ENCODE measurements around the gene COL6A2.
"Not testable (repeated sequence)": the region's sequence is repeated elsewhere in the genome, so short reads cannot be mapped to it uniquely, and the experiment has no call there.

COL6A2 gene

DNA sequence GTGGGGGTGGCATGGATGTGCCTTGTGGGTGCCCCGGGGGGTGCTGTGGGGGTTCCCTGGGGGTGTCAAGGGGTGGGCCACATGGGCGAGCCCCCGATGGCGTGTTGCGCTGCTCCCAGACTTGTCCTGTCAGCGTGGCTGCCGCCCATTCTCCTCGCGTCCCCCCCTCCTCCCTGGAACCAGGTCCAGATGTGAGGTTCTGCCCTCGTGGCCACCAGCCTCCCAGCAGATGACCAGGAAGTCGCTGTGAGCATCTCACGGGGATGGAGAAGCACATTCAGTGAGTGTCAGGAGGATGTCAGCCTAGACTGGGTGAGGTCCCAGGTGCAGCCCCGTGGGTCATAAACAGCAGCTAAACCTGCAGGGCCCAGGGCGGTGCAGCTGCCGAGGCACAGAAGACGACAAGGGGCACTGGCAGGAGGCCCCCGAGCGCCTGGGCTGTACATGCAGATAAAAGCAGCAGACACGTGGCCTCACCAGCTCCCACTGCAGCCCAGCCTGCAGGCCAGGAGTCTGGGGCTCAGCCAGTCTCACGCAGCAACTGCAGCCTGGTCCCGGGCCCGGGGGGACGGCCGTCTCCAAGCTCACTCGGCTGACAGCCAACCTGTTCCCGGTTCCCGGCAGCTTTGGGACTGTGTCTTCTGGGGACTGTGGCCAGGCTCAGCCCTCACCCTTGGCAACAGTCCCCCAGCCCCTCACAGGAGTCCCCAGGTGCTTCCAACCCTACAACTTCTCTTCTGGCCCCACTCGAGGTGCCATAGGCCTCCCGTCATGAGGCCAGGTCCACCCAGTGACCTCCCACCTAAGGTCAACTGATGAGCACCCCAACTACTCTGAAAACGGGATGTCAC is 17.5 kb upstream of the COL6A2 start:
- H3K4me1 Mint-ChIP-seq (ENCODE audit: low read depth), result no peaks in the 10 kb centered on the region

DNA sequence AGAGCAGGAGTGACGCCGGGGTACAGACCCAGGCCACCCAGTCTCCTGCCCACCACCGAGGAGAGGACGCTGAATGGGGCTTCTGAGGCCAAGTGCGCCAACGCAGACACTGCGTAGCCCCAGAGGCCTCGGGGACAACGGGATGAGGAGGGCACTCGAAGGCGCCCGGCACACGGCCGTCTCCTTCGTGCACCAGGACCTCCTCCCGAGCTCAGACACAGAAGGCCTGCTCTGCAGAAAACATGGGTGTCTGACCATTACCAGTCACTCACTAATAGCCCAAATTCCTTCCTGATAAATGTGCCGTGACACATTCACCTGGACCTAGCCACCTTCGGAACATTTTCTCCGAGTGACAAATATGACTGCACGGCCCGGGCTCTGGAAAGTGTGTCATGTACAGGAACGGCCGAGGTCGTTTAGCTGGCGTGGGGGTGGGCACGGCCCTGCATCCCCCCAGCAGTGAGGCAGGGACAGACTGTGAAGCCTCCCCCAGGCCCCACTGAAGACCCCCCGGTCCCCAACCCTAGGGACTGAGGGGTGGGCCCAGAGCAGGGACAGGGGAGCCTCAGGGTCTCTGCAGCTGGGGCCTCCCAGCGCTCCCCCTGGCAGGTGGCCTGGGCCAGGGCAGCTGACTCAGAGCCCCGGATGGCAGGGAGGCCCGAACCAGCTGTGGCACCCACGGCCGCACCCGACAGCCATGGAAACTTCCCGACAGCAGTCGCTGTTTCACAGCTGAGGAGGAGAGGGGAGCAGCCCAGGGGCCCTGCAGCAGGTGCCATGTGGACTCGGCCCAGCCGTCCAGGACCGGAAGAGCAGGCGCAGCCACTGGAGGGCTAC is 16.7 kb upstream of the COL6A2 start:
- H3K27me3 Mint-ChIP-seq, result peaks cover 12% of the 10 kb centered on the region
- H3K27ac Mint-ChIP-seq, result no peak overlapping the region
- no peaks in the 10 kb centered on the region for H3K4me1 Mint-ChIP-seq (ENCODE audit: low read depth)
- no peaks in the 10 kb centered on the region for H3K36me3 Mint-ChIP-seq (ENCODE audit: low read depth)
- H3K9me3 Mint-ChIP-seq, result no peaks in the 10 kb centered on the region
- H3K4me3 Mint-ChIP-seq, result no peak overlapping the region
- peak; percentile 25 for DNase-seq

More for the DNA sequence above, 17.5 kb upstream of the COL6A2 start:
- H3K36me3 Mint-ChIP-seq (ENCODE audit: low read depth), result no peaks in the 10 kb centered on the region
- no peak overlapping the region for H3K27ac Mint-ChIP-seq
- DNase-seq, result peak; percentile 21
- peaks cover 13% of the 10 kb centered on the region for H3K27me3 Mint-ChIP-seq
- no peak overlapping the region for H3K4me3 Mint-ChIP-seq
- no peaks in the 10 kb centered on the region for H3K9me3 Mint-ChIP-seq

DNA sequence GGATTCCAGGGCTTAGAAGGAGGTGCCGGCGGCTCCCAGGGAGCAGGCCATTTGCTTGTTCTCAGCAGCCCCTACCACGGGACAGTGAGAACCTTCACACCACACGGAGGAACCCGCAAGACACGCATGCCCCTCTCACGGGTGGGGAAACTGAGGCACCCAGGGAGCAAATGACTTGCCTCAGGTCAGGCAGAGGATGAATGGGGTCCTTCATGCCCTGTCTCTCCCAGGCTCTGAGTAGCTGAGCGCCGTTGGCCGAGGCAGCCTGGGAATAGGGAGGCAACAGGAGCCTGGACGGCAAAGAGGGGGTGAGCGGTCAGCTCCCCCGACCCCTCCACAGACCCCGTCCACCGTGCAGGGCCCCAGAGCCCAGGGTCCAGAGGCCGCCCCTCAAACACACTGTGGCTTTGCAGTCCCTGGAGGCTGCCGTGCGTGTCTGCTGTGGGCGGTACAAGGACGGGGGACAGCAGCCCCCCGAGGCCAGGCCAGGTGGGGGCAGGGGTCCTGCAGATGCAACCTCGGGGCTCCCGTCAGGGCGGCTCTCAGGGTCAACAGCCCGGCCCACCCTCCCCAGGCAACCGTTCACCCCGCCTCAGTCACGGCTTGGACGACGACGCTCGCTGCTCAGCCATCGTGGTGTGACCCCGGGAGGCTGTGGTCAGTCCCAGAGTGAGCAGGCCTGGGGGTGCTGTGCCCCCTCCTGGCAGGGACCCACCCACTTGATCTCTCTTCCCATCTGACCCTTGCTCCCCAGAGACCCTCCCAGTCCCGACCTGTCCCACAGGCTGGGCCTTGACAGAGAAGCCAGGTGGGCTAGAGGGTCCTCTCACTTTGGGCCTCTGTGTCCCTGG is 15.8 kb upstream of the COL6A2 start:
- Mint-ChIP-seq H3K4me3 (no peak overlapping the region), H3K4me1 (ENCODE audit: low read depth) (no peaks in the 10 kb centered on the region), H3K27me3 (peaks cover 6% of the 10 kb centered on the region), H3K27ac (no peak overlapping the region), H3K36me3 (ENCODE audit: low read depth) (no peaks in the 10 kb centered on the region), H3K9me3 (peaks cover 5% of the 10 kb centered on the region)
- DNase-seq, result no peak

- Mint-ChIP-seq H3K36me3 (ENCODE audit: low read depth) (no peaks in the 10 kb centered on the region), H3K9me3 (peaks cover 9% of the 10 kb centered on the region), H3K27ac (no peak overlapping the region), H3K4me3 (no peak overlapping the region), H3K4me1 (ENCODE audit: low read depth) (no peaks in the 10 kb centered on the region), H3K27me3 (peaks cover 6% of the 10 kb centered on the region)
- DNase-seq, result no peak
Measured at GRCh38 chr21:46082713-46082962, 15.3 kb upstream of the COL6A2 start.

DNA sequence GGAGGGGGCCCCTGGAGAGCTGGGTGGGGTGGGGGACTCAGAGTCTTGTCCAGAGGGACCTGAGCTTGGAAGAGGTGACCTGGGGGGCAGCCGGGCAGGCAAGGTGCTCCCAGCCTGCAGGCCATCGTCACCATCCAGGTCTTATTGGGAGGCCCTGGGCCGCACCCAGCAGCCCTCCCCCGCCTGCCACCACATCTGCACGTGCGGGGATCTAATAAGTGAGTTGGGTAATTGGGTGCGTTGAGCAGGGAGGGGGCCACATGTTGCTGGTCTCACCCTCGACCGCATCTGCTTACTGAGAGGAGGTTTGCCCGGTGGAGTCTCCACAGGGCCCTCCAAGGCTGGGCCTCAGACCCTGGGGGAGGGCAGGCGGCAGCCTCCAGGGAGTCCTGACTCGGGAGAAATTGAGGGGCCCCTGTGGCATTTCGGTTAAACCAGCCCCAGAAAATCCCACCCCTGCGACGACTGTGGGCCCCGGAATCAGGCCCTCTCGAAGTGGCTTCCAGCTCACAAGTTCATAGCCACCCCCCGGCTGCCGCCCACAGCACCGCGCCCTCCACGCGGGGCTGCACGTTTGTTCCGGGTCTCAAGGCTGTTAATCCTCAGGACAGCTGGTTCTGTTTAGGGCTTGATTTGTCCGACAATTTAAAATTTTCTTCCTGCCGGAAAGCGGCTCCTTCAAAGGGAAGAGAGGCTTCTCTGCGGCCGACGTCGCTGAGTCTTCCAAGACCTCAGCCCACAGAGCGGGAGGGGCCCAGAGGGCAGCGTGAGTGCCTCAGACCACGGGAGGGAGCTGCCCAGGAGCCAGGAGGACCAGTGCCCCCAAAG is 14.7 kb upstream of the COL6A2 start:
- H3K27ac Mint-ChIP-seq, result no peak overlapping the region
- H3K36me3 Mint-ChIP-seq (ENCODE audit: low read depth), result no peaks in the 10 kb centered on the region
- no peaks in the 10 kb centered on the region for H3K4me1 Mint-ChIP-seq (ENCODE audit: low read depth)
- DNase-seq, result no peak
- no peak overlapping the region for H3K4me3 Mint-ChIP-seq
- peaks cover 13% of the 10 kb centered on the region for H3K9me3 Mint-ChIP-seq
- H3K27me3 Mint-ChIP-seq, result peaks cover 6% of the 10 kb centered on the region

- Mint-ChIP-seq H3K36me3 (ENCODE audit: low read depth) (no peaks in the 10 kb centered on the region), H3K27me3 (peaks cover 6% of the 10 kb centered on the region), H3K9me3 (peaks cover 20% of the 10 kb centered on the region), H3K27ac (no peak overlapping the region), H3K4me3 (no peak overlapping the region), H3K4me1 (ENCODE audit: low read depth) (no peaks in the 10 kb centered on the region)
- no peak for DNase-seq
Measured at GRCh38 chr21:46083791-46084561, 13.9 kb upstream of the COL6A2 start.

- Mint-ChIP-seq H3K4me1 (ENCODE audit: low read depth) (no peaks in the 10 kb centered on the region), H3K27ac (no peak overlapping the region), H3K9me3 (peaks cover 20% of the 10 kb centered on the region), H3K36me3 (ENCODE audit: low read depth) (no peaks in the 10 kb centered on the region), H3K27me3 (peaks cover 4% of the 10 kb centered on the region), H3K4me3 (no peak overlapping the region)
- DNase-seq, result no peak
Measured at GRCh38 chr21:46084709-46085108, 13.2 kb upstream of the COL6A2 start.

DNA sequence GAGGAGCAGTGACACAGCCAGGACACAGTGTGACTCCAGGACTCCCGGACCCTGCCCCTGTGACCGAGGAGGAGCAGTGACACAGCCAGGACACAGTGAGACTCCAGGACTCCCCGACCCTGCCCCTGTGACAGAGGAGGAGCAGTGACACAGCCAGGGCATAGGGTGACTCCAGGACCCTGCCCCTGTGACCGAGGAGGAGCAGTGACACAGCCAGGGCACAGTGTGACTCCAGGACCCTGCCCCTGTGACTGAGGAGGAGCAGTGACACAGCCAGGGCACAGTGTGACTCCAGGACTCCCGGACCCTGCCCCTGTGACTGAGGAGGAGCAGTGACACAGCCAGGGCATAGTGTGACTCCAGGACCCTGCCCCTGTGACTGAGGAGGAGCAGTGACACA is 12.7 kb upstream of the COL6A2 start:
- H3K36me3 Mint-ChIP-seq (ENCODE audit: low read depth); H3K4me3 Mint-ChIP-seq; H3K27me3 Mint-ChIP-seq; H3K27ac Mint-ChIP-seq; H3K4me1 Mint-ChIP-seq (ENCODE audit: low read depth); DNase-seq: not testable (repeated sequence)
- H3K9me3 Mint-ChIP-seq, result peaks cover 25% of the 10 kb centered on the region

DNA sequence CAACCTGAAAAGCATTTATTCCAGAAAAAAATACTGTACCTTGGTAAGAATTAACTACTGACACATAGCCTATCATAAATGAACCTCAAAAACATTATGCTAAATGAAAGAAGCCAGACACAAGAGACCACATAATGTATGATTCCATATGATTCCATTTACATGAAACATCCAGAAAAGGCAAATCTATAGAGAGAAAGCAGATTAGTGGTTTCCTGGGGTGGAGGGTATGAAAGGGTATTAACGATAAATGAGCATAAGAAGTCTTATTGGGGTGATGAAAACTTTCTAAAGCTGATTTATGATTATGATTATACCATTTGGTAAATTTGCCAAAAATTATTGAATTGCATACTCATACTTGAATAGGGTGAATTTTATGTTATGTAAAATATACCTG is 10.3 kb upstream of the COL6A2 start:
- no peaks in the 10 kb centered on the region for H3K4me1 Mint-ChIP-seq (ENCODE audit: low read depth)
- peaks cover 30% of the 10 kb centered on the region for H3K9me3 Mint-ChIP-seq
- no peaks in the 10 kb centered on the region for H3K36me3 Mint-ChIP-seq (ENCODE audit: low read depth)
- peaks cover under 1% of the 10 kb centered on the region for H3K27me3 Mint-ChIP-seq
- H3K4me3 Mint-ChIP-seq, result no peak overlapping the region
- no peak overlapping the region for H3K27ac Mint-ChIP-seq
- no peak for DNase-seq

- no peak for DNase-seq
- Mint-ChIP-seq H3K4me3 (no peak overlapping the region), H3K36me3 (ENCODE audit: low read depth) (no peaks in the 10 kb centered on the region), H3K27me3 (no peaks in the 10 kb centered on the region), H3K4me1 (ENCODE audit: low read depth) (no peaks in the 10 kb centered on the region), H3K27ac (no peak overlapping the region), H3K9me3 (peaks cover 30% of the 10 kb centered on the region)
Measured at GRCh38 chr21:46088189-46088588, 9.7 kb upstream of the COL6A2 start.

- Mint-ChIP-seq H3K4me1 (ENCODE audit: low read depth) (no peaks in the 10 kb centered on the region), H3K27me3 (no peaks in the 10 kb centered on the region), H3K27ac (no peak overlapping the region), H3K4me3 (no peak overlapping the region), H3K9me3 (peaks cover 30% of the 10 kb centered on the region), H3K36me3 (ENCODE audit: low read depth) (no peaks in the 10 kb centered on the region)
- DNase-seq, result peak; percentile 2
Measured at GRCh38 chr21:46089285-46089684, 8.6 kb upstream of the COL6A2 start.

DNA sequence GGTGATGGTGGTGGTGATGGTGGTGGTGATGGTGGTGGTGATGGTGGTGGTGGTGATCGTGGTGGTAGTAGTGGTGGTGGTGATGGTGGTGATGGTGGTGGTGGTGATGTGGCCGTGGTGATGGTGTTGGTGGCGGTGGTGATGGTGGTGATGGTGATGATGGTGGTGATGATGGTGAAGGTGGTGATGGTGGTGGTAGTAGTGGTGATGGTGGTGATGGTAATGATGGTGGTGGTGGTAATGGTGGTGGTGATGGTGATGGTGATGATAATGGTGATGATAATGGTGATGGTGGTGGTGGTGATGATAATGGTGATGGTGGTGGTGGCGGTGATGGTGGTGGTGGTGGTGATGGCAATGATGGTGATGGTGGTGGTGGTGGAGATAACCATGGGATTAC is 6.8 kb upstream of the COL6A2 start:
- H3K27me3 Mint-ChIP-seq, result no peaks in the 10 kb centered on the region
- H3K4me3 Mint-ChIP-seq, result no peak overlapping the region
- peaks cover 30% of the 10 kb centered on the region for H3K9me3 Mint-ChIP-seq
- no peak overlapping the region for H3K27ac Mint-ChIP-seq
- no peaks in the 10 kb centered on the region for H3K36me3 Mint-ChIP-seq (ENCODE audit: low read depth)
- DNase-seq, result peak; percentile 12
- no peaks in the 10 kb centered on the region for H3K4me1 Mint-ChIP-seq (ENCODE audit: low read depth)

DNA sequence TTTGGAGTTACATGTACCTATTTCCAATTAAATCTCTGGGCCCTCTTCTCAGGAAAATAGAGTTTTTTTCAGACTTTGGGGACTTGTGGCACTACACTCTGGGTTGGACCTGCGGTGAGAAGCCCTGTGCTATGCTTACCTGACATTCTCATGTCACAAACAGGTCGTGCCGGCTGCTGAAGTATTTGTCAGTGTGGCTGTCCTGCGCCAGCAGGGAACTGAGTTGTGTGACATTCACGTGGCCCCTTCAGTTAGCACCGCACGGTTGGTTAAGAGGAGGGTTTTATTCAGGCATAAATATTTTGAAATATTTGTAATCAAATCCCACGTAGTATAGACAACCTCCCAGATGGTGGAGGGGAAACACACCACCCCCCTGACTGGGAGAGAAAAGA is 6.3 kb upstream of the COL6A2 start:
- Mint-ChIP-seq H3K36me3 (ENCODE audit: low read depth) (no peaks in the 10 kb centered on the region), H3K27me3 (no peaks in the 10 kb centered on the region), H3K27ac (no peak overlapping the region), H3K4me3 (no peak overlapping the region), H3K9me3 (peaks cover 30% of the 10 kb centered on the region), H3K4me1 (ENCODE audit: low read depth) (no peaks in the 10 kb centered on the region)
- peak; percentile 7 for DNase-seq

Data from activated T-cell treated with anti-CD3 and anti-CD28 coated beads, Interleukin-2, amount 50 U/mL, for 24 hours (primary cell).